ENCODE measurements around the gene BAHCC1.

DNA sequence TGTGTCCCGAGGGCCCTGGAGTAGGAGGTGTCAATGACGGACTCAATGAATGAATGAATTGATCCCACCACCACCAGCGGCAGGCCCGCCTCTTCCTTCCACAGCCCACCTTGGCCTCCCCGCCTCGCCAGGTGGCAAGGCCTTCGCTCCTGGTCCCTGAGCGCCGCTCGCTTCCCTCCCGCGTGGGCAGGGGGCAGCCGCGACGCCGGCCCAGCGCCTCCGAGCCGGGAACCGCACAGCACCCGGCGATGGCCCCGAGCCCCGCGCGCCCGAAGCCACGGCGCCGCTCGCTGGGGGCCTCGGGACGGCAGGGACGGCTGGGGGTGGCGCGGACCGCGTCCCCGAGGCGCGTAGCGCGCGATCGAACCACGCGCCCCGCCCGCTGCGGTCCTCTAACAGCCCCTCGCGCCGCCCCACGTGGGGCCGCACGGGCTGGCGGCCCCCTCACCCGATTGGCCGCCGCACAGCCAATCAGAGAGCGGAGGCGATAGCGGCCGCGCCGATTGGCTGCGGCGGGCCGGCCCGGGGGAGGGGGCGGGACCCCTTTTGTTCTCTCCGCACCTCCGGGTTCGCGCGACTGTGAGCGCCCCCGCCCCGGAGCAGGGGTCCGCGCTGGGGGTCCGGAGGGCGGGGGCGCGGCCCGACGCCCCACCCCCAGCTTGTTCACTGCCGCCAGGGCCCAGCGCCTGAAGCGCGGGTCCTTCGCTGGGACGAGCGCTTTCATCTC is 86.0 kb downstream of the BAHCC1 start:
- TF ChIP-seq, protein P1, sequence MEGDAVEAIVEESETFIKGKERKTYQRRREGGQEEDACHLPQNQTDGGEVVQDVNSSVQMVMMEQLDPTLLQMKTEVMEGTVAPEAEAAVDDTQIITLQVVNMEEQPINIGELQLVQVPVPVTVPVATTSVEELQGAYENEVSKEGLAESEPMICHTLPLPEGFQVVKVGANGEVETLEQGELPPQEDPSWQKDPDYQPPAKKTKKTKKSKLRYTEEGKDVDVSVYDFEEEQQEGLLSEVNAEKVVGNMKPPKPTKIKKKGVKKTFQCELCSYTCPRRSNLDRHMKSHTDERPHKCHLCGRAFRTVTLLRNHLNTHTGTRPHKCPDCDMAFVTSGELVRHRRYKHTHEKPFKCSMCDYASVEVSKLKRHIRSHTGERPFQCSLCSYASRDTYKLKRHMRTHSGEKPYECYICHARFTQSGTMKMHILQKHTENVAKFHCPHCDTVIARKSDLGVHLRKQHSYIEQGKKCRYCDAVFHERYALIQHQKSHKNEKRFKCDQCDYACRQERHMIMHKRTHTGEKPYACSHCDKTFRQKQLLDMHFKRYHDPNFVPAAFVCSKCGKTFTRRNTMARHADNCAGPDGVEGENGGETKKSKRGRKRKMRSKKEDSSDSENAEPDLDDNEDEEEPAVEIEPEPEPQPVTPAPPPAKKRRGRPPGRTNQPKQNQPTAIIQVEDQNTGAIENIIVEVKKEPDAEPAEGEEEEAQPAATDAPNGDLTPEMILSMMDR (IDR thresholded peaks at IDR 0.05; ENCODE audit: low read length) = no peak
- no peak for TF ChIP-seq EZH2 (IDR thresholded peaks at IDR 0.05; ENCODE audit: borderline replicate concordance, low read length)

Measured in OCI-LY1 (cell line).